Measurements from ENCODE around the gene CSNK1D.

CSNK1D gene

DNA sequence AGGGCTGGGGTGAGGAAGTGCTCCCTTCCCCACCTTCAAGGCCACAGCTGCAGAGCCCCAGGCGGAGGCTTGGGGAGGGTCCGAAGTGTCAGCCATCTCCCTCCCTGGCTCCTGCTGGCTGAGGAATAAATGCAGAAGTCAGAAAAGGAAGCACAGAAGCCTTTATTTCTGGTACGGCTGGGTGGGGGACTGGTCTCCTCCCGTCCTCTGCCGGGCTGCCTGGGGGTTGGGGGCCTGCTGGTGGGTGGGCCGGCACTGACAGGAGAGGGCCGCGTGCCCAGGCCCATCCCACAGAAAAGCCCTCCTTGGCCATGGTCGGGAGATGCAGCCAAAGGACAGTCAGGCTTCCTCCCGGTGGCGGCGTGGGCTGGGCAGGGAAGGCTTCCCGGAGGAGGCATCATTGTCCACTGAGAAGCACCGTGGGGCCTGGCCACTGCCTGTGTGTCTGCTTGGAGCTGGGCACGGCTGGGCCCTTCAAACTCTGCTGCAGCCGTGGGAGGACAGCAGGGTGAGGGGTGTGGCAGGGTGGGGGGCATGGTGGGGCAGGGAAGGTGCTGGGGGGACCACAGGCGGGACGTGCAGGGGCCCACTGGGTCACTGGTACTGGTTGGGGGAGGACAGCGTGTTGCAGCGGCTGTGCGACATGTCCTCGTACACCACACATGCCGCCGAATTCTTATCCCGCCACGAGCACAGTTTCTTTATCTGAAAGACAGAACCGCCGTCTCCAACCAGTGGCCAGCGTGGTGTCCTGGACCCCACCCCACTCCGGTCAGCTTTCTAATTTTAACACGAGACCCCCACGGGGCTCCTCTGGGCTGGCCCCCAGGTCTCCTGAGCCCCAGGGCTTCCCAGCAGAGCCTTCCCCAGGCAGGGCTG lies 41.5 kb upstream of the CSNK1D start:
- no peak for DNase-seq (ENCODE audit: low read depth, low spot score)
- in situ Hi-C loops (cut with HindIII; ENCODE audit: low sequenced_read_pairs) = no loop called here
- TF ChIP-seq, protein P1, sequence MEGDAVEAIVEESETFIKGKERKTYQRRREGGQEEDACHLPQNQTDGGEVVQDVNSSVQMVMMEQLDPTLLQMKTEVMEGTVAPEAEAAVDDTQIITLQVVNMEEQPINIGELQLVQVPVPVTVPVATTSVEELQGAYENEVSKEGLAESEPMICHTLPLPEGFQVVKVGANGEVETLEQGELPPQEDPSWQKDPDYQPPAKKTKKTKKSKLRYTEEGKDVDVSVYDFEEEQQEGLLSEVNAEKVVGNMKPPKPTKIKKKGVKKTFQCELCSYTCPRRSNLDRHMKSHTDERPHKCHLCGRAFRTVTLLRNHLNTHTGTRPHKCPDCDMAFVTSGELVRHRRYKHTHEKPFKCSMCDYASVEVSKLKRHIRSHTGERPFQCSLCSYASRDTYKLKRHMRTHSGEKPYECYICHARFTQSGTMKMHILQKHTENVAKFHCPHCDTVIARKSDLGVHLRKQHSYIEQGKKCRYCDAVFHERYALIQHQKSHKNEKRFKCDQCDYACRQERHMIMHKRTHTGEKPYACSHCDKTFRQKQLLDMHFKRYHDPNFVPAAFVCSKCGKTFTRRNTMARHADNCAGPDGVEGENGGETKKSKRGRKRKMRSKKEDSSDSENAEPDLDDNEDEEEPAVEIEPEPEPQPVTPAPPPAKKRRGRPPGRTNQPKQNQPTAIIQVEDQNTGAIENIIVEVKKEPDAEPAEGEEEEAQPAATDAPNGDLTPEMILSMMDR (IDR thresholded peaks at IDR 0.05; ENCODE audit: low read depth, low read length) = no peak
- H3K4me3 ChIP-seq (ENCODE audit: low read depth, low read length) = no peak overlapping the region

DNA sequence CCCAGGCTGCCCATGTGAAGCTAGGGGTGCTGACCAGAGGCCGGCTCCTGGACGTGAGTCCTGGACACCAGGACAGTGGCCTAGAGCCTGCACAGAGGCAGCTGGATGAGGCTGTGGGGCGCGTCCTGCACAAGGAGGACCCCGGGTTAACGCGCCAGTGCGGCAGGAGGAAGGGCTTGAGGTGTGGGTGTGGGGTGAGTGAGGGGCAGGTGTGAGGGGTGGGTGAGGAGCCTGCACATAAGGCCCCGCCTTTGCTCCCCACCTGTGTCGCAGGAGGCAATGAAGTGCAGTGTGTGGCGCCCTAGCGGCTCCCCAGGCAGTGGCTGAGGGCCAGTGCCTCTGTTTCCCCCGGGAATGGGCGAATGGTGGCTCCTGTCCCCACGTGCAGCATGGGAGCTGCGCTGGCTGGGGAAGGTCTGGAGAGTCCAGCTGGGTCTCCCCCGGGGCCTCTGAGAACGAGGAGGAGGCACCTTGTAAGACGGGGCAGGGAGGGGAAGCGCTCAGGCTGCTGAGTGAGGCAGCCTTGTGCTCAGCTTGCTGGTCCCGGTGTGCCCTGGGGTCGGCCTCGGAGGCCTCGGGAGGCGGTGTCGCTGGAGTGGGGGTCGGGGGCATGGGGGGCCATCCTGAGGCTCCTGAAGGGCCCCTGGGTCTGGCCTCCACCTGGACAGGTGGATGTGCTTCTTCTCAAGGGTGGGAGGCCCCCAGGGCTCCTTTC lies 40.7 kb upstream of the CSNK1D start:
- TF ChIP-seq, protein P1 (IDR thresholded peaks at IDR 0.05; ENCODE audit: low read depth, low read length) = no peak
- in situ Hi-C loops (cut with HindIII; ENCODE audit: low sequenced_read_pairs) = no loop called here
- no peak for DNase-seq (ENCODE audit: low read depth, low spot score)
- H3K4me3 ChIP-seq (ENCODE audit: low read depth, low read length) = no peak overlapping the region

DNA sequence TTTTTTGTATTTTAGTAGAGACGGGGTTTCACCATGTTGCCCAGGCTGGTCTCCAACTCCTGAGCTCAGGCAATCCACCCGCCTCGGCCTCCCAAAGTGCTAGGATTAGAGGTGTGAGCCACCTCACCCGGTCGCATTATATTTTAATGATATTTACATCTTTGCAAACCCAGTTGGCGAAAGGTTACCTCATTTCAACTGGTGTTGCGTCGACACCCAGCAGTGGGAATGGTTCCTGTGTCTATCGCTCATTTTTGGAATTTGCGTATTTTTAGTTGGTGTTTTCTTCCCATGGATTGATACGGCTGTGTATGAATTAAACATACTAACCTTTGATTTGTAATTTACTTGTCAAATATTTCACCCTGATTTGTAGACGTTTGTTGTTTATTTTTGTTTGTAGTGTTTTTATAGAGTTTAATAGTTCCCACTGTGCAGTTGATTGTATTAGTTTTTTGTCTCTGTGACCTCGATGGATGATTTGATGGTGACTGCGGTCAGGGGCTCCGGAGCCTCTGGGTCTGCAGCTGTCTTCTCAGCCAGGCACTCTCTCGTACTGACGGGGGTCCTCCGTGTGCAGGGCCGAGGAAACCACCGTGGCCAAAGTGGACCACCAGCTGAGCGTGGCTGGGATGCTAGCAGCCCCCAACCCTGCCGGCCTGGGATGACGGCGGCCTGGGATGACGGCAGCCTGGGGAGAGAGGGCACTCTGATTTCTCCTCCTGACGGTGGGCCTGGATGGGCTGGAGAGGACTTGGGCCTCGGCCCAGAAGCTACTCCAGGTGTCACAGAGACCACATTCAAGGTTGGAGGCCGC lies 39.9 kb upstream of the CSNK1D start:
- in situ Hi-C loops (cut with HindIII; ENCODE audit: low sequenced_read_pairs) = no loop called here
- TF ChIP-seq, protein P1 (IDR thresholded peaks at IDR 0.05; ENCODE audit: low read depth, low read length) = no peak

DNA sequence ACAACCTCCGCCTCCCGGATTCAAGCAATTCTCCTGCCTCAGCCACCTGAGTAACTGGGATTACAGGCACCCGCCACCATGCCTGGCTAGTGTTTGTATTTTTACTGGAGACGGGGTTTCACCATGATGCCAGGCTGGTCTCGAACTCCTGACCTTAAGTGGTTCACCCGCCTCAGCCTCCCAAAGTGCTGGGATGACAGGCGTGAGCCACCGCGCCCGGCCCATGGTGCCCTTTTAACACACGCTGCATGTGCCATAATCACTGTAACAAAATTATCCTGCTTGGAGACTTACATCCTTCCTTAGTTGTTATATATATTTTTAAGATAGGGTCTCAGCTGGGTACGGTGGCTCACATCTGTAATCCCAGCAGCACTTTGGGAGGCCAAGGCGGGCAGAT lies 38.5 kb upstream of the CSNK1D start:
- TF ChIP-seq, protein P1 (IDR thresholded peaks at IDR 0.05; ENCODE audit: low read depth, low read length) = no peak
- no peak overlapping the region for H3K4me3 ChIP-seq (ENCODE audit: low read depth, low read length)
- in situ Hi-C loops (cut with HindIII; ENCODE audit: low sequenced_read_pairs) = no loop called here
- DNase-seq (ENCODE audit: low read depth, low spot score) = no peak

More for the DNA sequence above, 39.9 kb upstream of the CSNK1D start:
- DNase-seq (ENCODE audit: low read depth, low spot score) = no peak
- no peak overlapping the region for H3K4me3 ChIP-seq (ENCODE audit: low read depth, low read length)

DNA sequence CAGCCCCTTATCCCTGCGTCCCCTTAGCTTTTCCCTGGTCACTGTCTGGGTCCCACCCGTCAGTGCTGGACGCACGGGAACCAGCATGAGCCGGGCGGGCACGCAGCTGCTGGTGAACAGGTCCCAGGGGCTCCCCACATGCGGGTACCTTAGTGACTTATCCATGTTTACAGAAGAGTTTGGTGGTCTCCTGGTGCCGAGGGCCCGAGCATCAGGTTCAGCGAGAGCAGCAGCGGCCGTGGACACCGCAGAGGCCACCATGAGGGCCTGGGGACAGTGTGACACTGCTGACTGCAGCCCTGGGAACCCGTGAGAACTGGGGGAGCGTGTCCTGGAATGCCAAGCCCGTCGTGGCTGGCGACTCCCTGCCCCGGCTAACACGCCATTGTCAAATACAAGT lies 37.4 kb upstream of the CSNK1D start:
- in situ Hi-C loops (cut with HindIII; ENCODE audit: low sequenced_read_pairs) = no loop called here
- TF ChIP-seq, protein P1 (IDR thresholded peaks at IDR 0.05; ENCODE audit: low read depth, low read length) = no peak
- no peak overlapping the region for H3K4me3 ChIP-seq (ENCODE audit: low read depth, low read length)
- DNase-seq (ENCODE audit: low read depth, low spot score) = no peak

Data from astrocyte of the spinal cord (primary cell).